ENCODE data around the gene CFAP61.
"Not testable (repeated sequence)": the region's sequence is repeated elsewhere in the genome, so short reads cannot be mapped to it uniquely, and the experiment has no call there.

Gene CFAP61

DNA sequence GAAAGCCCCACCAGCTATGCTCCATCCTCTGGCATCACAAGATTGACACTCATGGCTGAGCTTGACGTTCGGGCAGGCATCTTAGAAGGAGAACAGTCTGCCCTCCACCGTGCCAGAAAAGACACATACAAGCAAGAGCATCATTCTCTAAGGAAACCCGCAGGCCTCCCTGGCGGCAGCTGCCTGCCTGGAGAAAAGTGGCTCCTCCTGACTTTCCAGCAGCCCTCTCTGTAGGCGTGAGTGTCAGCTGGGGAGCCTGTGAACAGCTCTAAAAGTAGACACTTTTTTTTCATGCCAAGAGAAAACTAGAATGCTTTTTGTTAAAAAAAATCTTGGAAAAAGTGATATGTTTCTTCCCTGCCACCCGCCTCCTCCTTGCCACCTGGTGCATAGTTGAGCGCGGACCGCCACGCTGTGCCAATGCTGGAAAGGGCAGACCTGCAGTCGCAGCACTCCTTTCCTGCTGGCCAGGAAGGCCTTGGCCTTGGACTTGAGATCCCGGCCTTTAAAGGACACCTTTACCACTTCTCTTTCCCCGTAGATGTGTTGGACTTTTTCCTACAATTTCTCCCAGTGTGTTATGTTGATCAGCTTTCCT is 285.9 kb downstream of the CFAP61 start:
- DNase-seq, result no peak

DNA sequence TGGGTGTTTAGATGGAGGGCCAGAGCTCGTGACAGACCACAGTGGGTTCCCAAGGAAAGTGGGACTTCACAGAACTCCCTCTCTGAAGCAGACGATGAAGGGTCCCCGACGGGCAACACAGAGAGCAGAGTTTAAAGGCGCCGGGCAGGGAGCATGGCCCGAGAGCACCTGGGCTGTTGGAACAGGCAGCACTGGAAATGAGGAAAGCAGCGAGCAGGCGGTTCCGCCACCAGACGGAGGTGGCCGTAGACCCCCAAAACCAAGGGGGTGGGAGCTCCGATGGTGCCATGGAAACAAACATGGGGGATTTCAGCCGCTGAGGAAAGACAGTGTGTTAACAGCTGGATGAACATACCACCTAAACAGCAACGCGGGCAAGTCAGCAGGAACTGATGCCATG is 288.1 kb downstream of the CFAP61 start:
- no peak for DNase-seq

DNA sequence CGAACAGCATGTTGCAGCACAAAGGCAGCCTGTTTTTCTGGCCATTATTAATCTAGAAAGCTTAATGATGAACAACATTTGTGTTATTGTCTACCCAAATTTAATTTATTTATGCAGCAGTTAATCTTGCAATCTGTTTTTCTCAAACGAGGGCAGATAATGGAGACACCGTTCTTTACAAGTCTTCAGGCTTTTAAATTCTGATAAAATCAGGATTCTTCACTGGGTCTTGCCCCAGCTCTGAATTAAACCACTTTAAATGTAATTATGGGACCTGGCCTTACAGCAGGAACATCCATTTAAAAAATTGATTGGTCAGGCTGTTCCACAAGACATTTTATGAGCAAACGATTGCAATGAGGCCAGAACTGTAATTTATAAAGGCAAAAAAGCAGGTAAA is 289.0 kb downstream of the CFAP61 start:
- no peak for DNase-seq

DNA sequence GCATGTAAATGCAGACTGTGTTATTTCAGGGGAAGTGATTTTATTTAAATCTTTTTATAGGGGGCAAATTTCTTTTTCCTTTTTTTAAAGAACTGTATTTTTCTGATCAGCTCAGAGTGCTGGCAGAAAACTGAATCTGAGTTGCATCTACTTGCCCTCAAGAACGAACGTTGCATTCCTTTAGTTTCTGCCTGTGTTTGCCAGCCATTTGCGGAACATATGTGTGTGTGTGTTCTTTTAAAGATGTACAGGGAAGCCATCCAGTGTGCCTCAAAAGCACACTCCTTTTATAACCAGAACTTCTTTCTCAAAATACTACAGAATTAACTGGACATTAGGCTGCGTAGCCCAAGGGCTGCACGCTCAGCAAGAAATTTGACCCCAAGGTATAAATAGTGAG is 289.7 kb downstream of the CFAP61 start:
- DNase-seq, result no peak

DNA sequence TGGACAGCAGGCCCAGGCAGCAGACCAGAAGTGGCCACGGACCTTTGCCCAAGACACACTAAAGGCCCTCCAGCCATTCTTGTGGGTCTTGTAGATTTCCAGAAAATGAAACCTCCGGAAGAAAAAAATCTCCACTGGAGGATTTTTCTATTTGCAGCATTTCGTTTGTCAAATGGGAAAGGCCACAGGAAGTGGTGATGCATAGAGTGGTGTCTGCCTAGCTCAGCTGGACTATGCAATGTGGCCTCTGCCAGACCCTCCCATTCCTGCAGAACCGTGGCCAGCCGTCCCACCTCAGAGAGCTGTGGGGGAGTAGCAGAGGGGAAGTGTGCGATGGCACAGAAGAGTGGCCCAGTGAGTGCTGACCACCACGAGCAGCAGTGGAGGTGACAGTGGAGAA is 291.6 kb downstream of the CFAP61 start:
- DNase-seq, result no peak

DNA sequence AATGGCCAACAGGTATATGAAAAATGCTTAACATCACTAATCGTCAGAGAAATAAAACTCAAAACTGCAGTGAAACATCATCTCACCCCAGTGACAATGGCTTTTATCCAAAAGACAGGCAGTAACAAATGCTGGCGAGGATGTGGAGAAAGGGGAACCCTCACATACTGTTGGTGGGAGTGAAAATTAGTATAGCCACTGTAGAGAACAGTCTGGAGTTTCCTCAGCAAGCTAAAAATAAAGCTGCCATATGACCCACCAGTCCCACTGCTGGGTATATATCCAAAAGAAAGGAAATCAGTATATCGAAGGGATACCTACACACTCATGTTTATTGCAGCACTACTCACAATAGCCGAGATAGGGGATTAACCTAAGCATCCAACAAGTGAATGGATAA is 292.1 kb downstream of the CFAP61 start:
- DNase-seq, result no peak

DNA sequence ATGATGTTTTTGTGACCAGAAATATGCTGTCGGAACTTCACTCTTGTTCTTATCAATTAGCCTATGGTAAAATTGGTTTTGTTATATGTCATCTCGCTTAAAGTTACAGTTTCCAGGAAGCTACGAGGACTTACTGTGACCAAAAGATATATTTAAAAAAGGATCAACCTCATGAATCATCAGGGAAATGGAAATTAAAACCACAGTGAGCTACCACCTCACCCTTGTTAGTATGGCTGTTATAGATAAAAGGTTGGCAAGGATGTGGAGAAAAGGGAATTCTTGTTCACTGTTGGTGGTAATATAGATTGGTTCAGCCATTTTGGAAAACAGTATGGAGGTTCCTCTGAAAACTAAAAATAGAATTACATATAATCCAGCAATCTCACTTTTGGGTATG is 301.2 kb downstream of the CFAP61 start:
- DNase-seq, result no peak

DNA sequence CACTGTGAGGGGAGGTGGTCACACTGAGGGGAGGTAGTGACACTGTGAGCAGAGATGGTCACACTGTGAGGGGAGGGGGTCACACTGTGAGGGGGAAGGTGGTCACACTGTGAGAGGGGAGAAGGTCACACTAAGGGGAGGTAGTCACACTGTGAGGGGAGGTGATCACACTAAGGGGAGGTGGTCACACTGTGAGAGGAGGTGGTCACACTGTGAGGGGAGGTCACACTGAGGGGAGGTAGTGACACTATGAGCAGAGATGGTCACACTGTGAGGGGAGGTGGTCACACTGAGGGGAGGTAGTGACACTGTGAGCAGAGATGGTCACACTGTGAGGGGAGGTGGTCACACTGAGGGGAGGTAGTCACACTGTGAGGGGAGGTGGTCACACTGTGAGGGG is 303.2 kb downstream of the CFAP61 start:
- not testable (repeated sequence) for DNase-seq

DNA sequence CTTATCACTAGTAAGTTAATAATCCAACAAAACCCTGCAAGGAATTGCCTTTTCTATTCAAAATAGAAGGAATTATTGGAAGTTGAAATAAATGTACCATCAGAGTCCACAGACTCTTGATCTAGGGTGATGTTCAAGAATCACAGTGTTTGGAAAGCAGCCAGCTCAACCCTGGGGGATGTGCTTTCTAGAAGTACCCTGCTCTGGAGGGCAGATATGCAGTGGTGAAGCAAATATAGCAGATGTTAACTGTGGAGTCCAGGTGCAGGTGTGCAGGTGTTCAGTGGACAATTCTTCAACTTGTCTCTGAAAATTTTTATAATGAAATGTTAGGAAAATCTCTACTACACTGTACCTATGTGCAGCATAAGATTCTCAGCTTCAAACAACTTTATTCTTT is 306.5 kb downstream of the CFAP61 start:
- no peak for DNase-seq

DNA sequence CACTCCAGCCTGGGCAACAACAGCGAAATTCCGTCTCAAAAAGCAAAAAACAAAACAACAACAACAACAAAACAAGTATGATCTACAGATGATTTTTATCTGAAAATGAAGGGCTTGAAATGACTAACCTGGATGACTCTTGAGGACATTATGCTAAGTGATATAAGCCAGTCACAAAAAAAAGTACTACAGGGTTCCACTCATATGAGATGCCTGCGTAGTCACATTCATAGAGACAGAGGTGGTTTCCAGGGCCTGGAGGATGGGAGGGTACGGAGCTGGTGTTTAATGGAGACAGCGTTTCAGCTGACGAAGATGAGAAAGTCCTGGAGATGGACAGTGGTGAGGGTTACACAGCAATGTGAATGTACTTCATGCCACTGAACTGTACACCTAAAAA is 307.3 kb downstream of the CFAP61 start:
- DNase-seq, result no peak

DNA sequence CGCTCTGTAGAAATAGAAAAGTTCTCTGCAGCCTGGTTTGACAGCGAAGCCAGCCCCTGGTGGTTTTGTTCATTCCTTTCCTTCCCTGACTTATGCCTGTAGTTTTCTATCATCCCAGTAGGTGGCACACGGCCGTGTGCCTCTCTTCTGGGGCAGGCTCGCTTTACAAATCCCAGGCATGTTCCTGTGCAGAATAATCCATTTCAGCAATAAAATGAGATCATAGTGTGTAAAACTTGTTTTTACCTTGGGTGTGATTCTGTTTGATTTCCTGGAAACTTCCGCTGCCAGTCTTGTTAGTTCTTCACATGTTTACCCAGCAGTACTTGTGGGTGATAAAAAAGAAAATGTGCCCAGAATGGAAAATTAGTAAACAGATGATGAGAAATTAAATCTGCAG is 308.1 kb downstream of the CFAP61 start:
- DNase-seq, result peak; percentile 21 to 66

DNA sequence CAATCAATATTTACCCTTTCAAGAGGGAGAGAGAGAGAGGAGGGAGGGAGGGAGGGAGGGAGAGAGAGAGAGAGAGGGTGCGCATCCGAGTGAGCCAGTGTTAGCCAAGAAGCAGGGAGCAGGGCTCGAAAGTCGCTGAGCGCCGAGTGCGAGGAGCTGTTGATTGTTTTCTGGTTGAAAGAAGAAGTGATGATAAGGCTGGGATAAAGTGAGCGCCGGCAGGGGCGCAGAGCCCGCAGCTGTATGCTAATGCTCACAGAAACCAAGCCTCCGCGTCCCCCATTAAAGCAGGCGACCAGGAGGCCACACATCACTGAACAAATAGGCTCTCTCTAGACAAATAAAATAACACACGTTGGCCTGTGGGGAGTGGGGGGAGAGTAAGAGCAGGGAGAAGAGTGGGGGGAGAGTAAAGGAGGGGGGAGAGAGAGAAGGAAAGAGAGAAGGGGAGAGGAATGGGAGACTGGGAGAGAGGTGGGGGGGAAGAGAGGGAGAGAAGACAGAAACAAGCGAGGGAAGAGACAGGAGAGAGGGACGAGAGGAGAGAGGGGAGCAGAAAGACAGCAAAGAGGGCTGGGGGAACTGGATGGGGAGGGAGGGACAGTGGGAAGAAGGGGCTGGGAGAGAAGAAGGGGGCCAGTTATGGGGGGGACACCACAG is 310.6 kb downstream of the CFAP61 start:
- no peak for DNase-seq

DNA sequence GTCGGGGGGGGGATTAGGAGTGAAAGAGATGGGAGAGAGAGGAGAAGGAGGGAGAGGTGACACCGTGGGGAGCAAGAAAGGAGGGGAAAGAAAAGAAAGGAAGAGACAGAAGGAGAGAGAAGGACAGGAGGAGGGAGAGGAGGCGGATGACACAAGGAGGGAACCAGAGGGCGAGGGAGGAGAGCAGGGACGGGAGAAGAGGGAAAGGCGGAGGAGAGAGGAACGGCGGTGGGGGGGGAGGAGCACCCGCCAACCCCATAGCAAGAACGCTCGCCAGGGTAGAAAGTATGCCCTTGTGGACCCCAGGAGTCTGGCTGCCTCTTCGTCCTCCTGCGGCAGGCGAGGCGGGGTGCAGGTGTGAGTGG is 311.1 kb downstream of the CFAP61 start:
- DNase-seq, result no peak

DNA sequence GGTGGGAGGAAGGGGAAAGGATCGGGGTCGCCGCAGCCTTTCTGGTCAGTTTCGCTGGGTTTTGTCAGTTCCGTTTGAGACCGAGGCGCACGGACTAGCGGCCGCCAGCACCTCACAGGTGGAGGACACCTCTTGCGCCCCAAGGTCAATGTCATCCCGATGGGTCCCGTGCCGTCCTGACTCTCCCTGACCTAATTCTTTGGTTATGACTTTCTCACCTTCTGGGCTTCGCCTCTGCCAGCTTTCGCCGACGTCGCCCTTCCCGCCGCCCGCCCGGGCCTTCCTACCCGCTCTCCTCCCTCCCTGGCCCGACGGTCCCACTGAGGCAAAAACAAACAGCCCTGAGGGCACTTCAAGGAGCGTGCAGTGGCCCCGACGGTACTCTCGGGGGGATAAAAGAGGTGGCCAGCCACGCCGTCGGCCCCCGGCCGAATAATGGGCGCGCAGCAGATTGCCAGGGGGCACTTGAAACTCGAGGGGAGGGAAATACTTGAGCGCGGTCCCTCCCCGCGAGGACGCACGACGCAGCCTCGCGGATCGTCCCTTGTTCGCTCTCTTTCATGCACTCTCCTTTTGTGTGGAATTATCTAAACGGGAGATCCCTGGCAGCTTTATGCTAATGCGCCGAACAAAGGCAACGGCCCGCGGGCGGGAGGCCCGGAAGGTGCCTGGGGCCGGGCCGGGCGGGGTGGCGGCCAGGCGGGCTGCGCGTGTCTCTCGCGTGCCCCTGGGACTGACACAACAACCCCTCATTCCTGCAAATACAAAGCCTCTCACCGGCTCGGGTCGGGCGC is 311.7 kb downstream of the CFAP61 start:
- DNase-seq, result no peak

DNA sequence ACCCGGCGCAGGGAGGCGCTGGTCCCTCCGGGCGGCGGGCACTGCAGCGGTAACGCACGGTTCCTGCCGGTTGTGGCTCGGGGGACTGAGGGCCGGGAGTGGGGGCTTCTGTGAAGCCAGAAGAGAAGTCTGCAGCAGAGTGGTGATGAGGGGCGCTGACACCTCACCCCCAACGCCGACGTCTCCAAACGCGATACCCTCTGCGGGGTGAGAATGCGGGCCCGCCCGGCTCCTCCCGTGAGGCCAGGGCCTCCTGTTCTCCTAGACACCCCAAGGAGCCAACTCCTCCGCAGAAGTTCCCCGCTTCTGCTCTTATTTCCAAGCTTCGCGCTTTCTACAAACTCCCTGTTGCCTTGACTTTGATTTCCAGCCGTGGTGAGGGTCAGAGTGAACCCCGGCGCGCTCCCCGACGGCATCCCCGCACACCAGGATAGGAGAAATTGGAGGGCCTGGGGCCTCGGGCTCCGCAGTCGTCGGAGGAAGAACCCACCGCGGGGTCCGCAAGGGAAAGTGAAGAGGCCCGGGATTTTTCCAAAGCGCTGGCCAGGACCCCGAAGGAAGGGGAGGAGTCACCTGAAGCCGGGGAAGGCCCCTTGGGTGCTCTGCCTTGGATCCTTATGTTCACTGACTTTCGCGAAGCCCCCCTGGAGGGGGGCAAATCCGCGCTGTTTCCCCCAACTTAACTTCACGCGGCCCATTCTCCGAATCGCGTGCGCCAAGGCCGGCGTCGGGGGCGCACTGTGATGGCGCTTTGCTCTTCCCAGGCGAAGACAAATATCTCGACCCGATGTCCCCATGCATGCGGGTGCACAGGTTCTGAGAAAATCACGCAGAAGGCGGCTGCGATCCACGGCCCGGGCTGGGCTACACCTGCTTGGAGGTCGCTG is 312.5 kb downstream of the CFAP61 start:
- DNase-seq, result no peak

DNA sequence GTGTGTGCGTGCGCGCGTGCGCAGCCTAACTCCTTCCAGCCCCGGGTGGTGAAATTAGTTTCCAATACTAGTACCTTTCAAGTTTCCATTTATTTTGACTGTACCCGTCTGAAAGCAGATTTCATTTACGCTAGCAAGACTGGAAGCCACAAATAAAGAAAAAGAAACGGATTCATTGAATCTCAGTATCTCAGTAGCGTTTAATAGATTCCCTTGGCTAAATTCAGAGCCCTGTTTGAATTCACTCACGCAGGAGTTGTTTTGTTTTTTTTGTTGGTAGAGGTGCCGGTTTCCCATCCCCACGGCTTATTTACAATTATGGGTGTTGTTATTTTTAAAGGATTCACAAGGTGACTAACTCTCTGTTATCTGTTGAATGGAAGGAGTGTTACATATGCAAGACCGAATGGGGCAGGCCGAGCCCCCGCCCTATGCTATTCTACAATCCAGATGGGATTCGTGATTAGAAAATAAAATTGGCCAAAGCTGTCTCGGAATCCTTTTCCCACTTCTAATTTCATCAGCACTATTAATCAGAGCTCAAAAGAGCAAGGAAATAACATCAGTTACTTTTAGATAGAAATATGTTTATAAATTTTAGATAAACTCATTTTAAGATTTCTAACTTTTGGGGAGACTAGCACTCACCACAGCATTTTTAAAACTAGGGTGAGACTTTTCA is 313.3 kb downstream of the CFAP61 start:
- no peak for DNase-seq

DNA sequence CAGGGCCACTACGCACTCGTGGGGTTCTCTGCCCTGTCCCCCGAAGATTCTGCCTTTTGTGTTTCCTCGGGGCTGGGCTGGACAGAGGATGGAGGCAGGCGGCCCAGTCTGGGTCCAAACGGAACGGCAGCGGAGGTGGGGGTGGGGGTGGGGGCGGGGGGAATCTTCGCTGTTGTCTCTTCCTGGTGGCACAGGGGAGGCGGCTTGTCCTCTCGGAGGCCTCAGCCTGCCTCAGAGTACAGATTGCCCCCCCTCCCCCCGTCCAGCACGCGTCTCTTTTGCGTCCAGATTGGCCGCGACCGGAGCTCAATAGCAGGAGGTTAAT is 314.2 kb downstream of the CFAP61 start:
- DNase-seq, result no peak

DNA sequence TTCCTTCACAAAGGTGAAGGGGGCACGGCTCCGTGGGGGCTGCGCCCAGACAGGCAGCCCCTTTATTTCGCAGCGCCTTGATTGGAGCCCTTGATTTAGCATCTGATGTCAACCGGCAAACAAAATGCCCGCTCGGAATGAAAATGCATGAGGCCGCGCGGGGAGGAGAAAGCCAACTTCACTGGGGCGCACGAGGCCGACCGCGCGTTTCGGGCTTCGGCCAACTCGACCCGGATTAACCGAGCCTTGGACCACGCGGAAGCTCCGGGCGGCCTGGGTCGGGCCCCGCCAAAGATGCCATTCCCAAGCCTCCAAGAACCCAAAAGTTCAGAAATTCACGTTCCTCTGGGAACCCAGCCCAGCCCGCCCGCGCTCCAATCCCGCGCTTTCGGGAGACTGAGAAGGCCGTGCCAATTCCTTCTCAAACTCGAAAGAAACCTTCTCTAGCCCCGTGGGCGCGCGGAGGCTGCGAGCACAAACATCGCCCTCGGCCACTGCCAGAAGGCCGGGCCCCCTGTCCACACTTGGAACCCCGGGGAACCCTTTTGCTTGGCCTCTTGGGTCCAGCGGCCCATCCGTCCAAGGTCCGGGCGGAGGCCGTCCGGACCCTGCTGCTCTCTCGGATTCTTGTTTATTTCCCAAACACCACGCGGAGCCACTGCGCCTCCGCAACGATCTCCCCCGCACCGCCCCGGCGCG is 314.7 kb downstream of the CFAP61 start:
- DNase-seq, result no peak

DNA sequence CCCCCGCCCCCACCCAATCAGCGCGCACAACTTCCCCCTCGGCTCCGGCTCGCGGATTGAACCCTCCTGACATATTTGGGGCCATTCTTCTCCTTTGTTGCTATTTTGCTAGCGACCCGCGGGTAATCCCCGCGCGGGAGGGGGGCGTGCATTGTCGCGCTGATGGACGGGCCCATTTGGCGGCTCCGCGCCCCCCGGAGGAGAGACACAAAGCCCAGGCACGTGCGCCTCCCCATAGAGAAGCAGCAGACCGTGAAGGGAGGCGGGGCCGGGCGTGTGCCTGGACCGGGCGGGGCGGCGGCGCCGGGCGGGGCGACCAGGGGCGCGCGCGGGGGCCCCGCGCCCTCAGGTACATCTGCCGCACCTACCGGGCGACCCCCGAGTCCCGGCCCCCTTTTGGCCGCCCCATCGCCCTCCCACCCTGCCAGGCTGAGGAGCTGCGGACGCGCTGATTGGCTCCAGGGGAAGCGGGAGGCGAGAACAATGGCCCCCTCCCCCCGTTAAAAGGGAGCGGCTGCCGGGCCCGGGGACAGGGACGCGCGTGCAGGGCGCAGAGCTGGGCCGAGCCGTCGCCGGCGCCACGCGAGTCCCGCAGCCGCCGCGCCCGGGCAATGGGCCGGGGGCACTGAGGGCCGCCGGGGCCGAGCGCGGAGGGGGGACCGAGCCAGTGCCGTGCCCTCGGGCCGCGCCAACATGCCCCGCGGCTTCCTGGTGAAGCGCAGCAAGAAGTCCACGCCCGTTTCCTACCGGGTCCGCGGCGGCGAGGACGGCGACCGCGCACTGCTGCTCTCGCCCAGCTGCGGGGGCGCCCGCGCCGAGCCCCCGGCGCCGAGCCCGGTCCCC is 315.5 kb downstream of the CFAP61 start, which contains the start of gene INSM1:
INSM1 (plus strand) TSS at position 530 of the 843 bp plus-strand sequence; CDS start at position 694, 164 bp downstream.
- DNase-seq, result no peak

DNA sequence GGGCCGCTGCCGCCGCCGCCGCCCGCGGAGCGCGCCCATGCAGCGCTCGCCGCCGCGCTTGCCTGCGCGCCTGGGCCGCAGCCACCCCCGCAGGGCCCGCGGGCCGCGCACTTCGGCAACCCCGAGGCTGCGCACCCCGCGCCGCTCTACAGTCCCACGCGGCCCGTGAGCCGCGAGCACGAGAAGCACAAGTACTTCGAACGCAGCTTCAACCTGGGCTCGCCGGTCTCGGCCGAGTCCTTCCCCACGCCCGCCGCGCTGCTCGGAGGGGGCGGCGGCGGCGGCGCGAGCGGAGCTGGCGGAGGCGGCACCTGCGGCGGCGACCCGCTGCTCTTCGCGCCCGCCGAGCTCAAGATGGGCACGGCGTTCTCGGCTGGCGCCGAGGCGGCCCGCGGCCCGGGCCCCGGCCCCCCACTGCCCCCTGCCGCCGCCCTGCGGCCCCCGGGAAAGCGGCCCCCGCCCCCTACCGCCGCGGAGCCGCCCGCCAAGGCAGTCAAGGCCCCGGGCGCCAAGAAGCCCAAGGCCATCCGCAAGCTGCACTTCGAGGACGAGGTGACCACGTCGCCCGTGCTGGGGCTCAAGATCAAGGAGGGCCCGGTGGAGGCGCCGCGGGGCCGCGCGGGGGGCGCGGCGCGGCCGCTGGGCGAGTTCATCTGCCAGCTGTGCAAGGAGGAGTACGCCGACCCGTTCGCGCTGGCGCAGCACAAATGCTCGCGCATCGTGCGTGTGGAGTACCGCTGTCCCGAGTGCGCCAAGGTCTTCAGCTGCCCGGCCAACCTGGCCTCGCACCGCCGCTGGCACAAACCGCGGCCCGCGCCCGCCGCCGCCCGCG is 316.3 kb downstream of the CFAP61 start:
- no peak for DNase-seq
